GM12801 (cell line): ENCODE data around the gene SGPL1.

Experiments
- TF ChIP-seq, protein P1 (sequence below): IDR thresholded peaks from one replicate; pipeline ENCODE4 v1.5.1; 2011; ENCODE audit warnings: control low read depth; ENCODE audit not compliant: insufficient read length; ENCODE audit errors: extremely low read depth

The SGPL1 gene

DNA sequence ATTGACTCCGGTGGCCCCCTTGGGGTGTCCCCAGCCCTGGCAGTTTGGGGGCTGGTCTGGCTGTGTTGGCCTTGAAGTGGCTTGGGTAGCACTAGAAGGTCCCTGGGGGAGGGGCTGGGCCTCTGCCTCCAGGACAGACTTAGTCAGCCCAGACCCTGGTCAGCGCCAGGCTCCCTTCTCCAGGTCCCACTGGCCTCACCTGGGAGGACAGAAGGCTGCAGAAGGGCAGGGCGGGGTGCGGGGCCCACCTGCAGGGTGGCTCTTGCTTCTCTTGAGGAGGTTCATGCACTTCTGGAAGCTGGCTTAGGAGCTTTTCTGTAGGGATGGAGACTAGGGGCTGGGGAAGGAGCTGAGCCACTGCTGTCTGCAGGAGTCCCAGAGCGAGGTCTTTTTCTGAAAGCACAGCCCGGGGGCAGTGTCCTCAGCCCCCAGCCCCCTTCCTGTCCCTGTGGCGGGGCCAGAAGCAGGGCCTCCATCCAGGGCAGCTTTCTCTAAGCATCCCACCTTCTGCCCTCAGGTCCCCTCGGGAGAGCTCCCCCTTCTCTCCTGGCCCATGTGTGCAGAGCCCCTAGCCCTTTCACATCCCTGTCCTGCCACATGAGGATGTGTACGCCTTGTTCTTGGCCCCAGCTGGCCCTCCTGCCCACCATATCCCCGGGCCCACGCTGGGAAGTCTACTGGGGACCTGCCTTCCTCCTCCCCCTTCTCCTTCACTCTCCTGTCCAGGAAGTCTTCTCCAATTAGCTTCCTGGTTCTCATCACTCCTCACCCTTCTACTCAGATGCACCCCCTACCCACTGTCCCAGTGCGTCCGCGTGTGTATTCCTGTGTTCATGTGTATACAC, 41.6 kb upstream of the SGPL1 start:
- TF ChIP-seq, protein P1, sequence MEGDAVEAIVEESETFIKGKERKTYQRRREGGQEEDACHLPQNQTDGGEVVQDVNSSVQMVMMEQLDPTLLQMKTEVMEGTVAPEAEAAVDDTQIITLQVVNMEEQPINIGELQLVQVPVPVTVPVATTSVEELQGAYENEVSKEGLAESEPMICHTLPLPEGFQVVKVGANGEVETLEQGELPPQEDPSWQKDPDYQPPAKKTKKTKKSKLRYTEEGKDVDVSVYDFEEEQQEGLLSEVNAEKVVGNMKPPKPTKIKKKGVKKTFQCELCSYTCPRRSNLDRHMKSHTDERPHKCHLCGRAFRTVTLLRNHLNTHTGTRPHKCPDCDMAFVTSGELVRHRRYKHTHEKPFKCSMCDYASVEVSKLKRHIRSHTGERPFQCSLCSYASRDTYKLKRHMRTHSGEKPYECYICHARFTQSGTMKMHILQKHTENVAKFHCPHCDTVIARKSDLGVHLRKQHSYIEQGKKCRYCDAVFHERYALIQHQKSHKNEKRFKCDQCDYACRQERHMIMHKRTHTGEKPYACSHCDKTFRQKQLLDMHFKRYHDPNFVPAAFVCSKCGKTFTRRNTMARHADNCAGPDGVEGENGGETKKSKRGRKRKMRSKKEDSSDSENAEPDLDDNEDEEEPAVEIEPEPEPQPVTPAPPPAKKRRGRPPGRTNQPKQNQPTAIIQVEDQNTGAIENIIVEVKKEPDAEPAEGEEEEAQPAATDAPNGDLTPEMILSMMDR = no peak

DNA sequence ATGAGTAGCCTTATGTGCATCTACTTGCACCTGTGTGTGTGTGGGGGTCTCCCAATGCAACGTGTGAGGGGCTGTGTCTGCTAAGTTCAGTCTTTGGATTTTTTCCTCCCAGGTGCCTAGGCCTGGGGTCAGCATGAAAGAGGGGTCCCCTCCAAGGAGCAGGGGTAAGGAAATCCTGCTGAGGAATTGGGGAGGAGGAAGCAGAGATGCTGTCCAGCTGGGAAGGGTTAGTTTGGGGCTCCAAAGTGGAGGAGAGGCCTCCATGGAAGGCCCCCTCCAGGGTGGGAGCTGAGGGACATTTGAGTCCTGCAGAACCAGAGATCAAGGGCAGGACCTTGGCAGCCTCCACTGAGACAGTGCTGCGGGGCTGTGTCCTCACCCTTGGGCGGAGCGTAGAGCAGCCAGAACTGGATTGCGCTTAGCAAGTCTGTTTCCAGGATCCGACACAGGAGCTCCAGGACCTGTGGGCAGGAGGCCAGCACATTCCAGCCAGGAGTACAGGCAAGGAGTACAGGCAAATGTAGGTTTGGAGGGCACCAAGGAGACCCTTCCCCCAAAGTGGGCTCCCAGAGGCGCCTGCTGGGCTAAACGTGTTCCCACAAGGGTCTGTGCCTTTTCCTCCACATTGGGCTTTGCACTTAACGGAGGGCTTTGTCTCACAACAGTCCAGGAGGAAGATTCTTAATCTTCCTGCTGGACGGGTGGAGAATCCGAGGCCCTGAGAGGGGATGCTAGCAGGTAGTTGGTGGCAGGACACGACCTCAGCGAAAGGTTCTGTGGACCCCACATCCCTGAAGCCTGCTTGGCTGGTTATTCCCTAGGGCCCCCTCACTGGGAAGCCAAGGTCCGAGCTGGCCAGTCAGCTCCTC, 40.7 kb upstream of the SGPL1 start:
- TF ChIP-seq, protein P1 = no peak

DNA sequence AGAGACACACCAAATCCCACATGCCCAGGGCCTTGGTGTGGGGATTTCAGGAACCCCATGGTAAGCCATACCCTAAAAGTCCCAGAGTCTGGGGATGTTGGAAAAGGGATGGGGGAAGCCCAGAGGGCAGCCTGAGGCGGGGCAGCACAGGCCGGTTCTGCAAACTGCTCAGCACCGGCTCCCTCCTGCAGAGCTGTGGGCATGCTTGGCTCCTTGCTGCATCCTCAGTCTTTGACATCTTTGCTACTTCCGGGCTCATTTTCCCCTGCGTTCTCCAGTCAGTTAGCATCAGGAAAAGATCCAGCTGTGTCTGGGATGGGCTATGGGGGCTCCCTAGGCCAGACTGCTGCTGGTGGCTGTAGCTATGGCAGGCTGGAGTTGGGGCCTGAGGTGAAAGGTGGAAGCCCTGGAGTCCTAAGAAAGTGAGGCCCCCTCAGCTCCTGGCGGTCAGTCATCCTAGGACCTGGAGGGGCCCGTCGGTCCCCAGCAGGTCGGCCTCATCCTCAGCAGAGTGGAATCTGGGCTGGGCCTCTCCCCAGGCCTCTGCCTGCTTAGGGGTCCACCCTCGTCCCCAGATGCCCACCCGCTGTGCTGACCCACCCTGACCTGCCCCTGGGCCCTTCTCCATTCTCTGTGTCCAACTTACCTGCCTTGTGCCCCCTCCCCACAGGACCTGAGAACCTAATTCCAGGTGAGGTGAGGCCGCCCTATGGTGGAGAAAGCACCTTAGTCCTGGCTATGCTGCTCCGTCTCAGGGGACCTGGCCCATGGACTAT, 39.9 kb upstream of the SGPL1 start:
- TF ChIP-seq, protein P1 = no peak

DNA sequence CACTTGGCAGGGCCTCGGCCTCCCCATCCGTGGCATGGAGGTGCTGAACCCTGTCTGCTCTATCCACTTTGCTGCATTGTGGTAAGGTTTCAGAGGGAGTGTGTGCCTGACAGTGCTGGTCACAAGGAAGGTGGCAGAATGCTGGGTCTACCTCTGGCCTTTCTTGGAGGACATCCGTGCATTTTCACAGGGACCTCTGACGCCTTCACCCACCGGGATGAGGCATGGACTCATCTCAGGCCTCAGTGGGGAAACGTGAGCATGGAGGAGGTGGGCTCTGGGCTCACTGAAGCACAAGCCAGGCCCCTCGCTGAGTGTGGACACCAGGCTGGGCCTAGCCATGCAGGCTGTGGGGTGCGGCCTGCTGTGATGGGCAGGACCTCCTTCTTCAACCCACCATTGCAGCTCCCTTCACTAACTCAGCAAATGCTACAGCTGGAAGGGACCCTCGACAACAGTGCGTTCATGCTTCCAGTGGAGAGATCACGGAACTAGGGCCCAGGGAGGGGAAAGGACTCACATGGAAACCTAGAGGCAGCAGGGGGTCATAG, 39.2 kb upstream of the SGPL1 start:
- TF ChIP-seq, protein P1 = no peak

DNA sequence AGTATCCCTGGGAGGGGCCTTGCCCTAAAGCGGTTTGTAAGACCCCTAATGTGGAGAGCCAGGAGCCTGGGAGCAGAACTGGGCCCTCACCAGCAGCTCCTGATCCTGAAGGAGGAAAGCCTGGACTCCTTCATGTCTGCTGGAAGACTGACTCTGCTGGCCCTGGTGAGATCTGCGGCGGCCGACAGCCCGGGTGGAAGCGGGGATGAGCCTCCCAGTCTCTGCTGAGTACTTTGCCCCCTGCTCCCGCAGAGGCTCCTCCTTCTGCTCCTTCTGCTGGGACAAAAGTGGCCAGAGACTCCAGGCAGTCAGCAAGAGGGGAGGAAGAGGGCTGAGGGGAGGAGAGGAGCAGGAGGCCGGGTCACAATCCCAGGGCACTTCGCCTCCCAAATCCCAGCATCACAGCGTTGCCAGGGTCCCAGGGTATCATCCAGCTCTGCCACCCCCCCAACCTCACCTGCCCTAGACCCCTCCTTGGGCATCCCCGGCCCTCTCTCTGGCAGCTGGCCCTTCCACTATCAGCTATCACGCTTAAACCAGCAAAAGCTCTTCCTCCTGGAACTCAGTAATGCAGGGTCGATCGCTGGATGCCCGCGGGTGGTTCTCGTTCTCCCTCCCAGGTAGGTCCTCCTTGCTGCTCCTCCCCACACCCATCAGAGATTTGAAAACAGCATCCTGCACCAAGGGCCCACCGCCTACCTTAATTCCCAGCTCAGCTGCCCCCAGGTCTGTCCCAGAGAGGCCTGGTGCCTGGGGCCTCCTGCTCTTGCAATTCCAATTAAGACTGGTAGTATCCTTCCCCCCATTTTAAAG, 38.5 kb upstream of the SGPL1 start:
- TF ChIP-seq, protein P1 = no peak

DNA sequence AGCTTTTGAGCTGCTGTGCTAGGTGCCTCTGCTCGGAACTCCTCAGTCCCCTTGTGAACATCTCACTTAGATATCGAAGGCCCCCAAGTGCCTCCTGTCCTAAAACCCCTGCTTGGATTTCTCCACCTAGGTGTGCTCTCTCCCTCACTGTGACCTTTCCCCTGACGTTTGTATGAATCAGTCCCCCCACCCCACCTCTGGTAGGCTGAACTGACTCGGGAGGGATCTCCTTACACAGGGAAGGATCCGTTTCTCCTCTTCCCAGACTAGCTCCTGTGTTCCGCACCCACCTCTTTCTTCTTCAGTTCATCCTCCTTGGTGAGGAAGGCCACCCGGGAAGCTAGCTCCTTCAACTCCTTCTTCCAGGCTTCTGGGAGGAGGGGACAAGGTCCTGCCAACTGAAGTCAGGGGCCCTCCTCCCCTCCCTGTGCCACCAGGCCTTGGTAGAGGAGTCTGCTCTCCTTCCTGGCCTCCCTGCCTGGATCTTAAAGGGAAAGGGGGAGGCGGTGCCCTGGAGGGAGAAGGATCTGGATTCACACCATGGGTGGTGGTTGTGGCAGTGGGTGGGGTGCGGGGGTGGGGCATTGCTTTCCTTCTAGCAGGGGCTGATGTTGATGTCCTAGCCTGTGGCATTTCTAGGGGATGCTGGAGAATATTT, 37.4 kb upstream of the SGPL1 start:
- TF ChIP-seq, protein P1 = no peak
